A549 treated with CpdA at 1 μM for 4 hours (cell line): ENCODE measurements around the gene TRIM24. TPM values are rescaled to one million over a fixed set of nuclear protein-coding genes. Genes with fewer than 3 reads are reported as not detected.

Source experiments
- total RNA-seq: library from RNA; stranded (reverse); fragments of 200-300 nt; extraction: Qiagen RNA extraction; gene quantifications from 5 replicates; pipeline ENCODE4 v1.2.3, GENCODE V29; 2022; ENCODE audit warnings: low read depth

Gene TRIM24
- 6.9 to 8.1 TPM (median 7.2 TPM) in 5 replicates for total RNA-seq

DNA sequence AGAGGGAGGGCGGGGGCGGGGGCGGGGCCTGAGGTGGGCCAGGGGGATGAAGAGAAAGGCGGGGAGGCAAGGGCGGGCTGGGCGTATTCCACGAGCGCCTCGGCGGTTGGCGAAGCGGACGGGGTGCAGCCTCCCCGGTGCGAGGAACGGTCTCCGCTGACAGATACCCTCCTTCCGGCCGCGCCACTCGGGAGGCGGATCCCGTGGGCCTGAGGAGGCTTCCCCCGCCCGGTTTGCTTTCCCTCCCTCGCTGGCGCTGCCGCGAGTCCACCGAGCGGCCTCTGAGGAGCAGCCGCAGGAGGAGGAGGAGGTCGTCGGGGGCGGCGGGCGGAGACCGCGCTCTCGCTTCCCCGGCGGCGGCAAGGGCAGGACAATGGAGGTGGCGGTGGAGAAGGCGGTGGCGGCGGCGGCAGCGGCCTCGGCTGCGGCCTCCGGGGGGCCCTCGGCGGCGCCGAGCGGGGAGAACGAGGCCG, at the start of gene TRIM24:
TSS of gene TRIM24 (plus strand) at position 84 of the 473 bp plus-strand sequence. CDS start at position 374, 290 bp downstream.

Other genes with a start within 250 kb of the TRIM24 start
- not detected in 5 replicates for gene SVOPL, start 241.1 kb downstream of the TRIM24 start, total RNA-seq